Body of pancreas (tissue), 4 donors: ENCODE results near the gene EIF2B5.

Experiments used
- POLR2A ChIP-seq, 3 donors: fragments of 450-650 bp; IDR thresholded peaks; one replicate each; pipeline ENCODE4 v1.6.1; 2016; ENCODE audit warnings: antibody characterized with exemption in 3 of 3, mild to moderate bottlenecking in 2 of 3
- TF ChIP-seq, protein P1 (sequence below), 7 experiments: fragments of 450-650 bp in 4 of 7; fragments of 200-600 bp in 3 of 7; sonication (generic) in 3 of 7; IDR thresholded peaks; one replicate each; pipeline ENCODE4 v1.5.1; 2016 to 2019; ENCODE audit warnings: antibody characterized with exemption in 7 of 7

DNA sequence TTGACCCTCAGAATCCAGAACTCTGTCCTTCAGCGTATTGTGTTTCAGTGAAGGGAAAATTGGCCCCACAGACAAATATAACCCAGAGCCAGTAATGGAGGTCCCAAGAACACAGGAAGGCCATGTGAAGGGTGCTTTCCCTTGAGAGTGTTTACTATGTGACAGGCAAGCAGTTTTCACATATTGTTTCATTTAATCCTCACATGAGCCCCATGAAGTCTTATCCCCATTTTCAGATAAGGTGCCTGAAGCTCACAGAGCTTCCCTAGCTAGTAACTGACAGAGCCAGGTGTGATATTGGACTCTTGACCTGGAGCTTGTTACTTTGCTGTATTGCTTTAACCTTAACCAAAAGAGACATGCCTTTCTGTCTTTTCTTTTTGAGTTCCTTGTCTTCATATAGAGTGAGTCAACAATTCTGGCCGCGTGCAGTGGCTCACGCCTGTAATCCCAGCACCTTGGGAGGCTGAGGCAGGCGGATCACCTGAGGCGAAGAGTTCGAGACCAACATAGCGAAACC lies 10.7 kb downstream of the EIF2B5 start:
- TF ChIP-seq, protein P1, sequence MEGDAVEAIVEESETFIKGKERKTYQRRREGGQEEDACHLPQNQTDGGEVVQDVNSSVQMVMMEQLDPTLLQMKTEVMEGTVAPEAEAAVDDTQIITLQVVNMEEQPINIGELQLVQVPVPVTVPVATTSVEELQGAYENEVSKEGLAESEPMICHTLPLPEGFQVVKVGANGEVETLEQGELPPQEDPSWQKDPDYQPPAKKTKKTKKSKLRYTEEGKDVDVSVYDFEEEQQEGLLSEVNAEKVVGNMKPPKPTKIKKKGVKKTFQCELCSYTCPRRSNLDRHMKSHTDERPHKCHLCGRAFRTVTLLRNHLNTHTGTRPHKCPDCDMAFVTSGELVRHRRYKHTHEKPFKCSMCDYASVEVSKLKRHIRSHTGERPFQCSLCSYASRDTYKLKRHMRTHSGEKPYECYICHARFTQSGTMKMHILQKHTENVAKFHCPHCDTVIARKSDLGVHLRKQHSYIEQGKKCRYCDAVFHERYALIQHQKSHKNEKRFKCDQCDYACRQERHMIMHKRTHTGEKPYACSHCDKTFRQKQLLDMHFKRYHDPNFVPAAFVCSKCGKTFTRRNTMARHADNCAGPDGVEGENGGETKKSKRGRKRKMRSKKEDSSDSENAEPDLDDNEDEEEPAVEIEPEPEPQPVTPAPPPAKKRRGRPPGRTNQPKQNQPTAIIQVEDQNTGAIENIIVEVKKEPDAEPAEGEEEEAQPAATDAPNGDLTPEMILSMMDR (IDR thresholded peaks at IDR 0.05), result no peak
- TF ChIP-seq POLR2A (IDR thresholded peaks at IDR 0.05), result no peak
